ENCODE measurements around the gene ASB12.

DNA sequence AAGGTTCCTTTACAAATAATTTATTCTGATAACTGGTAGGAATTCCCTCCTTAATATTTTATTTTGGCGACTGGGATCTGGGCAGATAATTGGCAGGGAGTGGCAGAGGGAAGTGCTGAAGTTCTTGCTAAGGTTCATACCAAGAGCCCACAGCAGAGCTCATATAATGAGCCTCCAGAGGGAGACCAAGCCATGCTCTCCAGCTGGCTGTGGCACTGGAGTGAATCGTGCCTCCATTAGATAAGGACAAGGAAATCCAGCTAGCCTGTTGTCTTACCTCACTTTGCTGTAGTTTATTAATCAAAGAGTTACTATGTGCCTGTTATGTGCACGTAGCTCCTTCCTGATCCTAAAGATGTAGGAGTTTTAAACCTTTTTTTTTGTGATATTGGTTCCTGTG lies 1.3 kb downstream of the ASB12 start:
- no peak for TF ChIP-seq POLR2AphosphoS5 (IDR thresholded peaks at IDR 0.05)
- TF ChIP-seq, protein P1, sequence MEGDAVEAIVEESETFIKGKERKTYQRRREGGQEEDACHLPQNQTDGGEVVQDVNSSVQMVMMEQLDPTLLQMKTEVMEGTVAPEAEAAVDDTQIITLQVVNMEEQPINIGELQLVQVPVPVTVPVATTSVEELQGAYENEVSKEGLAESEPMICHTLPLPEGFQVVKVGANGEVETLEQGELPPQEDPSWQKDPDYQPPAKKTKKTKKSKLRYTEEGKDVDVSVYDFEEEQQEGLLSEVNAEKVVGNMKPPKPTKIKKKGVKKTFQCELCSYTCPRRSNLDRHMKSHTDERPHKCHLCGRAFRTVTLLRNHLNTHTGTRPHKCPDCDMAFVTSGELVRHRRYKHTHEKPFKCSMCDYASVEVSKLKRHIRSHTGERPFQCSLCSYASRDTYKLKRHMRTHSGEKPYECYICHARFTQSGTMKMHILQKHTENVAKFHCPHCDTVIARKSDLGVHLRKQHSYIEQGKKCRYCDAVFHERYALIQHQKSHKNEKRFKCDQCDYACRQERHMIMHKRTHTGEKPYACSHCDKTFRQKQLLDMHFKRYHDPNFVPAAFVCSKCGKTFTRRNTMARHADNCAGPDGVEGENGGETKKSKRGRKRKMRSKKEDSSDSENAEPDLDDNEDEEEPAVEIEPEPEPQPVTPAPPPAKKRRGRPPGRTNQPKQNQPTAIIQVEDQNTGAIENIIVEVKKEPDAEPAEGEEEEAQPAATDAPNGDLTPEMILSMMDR (IDR thresholded peaks at IDR 0.05) = no peak
- TF ChIP-seq POLR2A (IDR thresholded peaks at IDR 0.05) = no peak
- no peak for TF ChIP-seq EP300 (IDR thresholded peaks at IDR 0.05)
